ENCODE data around the gene RAB10.
A peak's percentile ranks its signal among the peaks of the same experiment; 100 is the strongest.

The RAB10 gene

GRCh38 chr2:26059542-26059941 lies 25.7 kb downstream of the RAB10 start:
- Histone ChIP-seq H3K4me1 (ENCODE audit: insufficient read depth, poor library complexity, severe bottlenecking) (no peaks in the 10 kb centered on the region), H3K36me3 (ENCODE audit: low read depth) (peaks cover 42% of the 10 kb centered on the region), H3K27me3 (ENCODE audit: insufficient read depth, poor library complexity, severe bottlenecking) (no peaks in the 10 kb centered on the region), H3K9me3 (ENCODE audit: severe bottlenecking) (no peaks in the 10 kb centered on the region), H3K27ac (ENCODE audit: poor library complexity, severe bottlenecking) (no peak overlapping the region), H3K4me3 (ENCODE audit: severe bottlenecking) (no peak overlapping the region)
- ATAC-seq (ENCODE audit: low read depth) (no peak), DNase-seq (ENCODE audit: low spot score) (no peak)
- peak; percentile 11 for TF ChIP-seq CTCF (IDR thresholded peaks at IDR 0.05; ENCODE audit: poor library complexity, severe bottlenecking)

- ATAC-seq (ENCODE audit: low read depth) = no peak
- H3K4me1 ChIP-seq (ENCODE audit: insufficient read depth, poor library complexity, severe bottlenecking) = peaks cover 14% of the 10 kb centered on the region
- no peaks in the 10 kb centered on the region for H3K27me3 ChIP-seq (ENCODE audit: insufficient read depth, poor library complexity, severe bottlenecking)
Observed at GRCh38 chr2:26061539-26061938, 27.7 kb downstream of the RAB10 start.

GRCh38 chr2:26064846-26065245 lies 31.0 kb downstream of the RAB10 start:
- peaks cover 35% of the 10 kb centered on the region for H3K4me1 ChIP-seq (ENCODE audit: insufficient read depth, poor library complexity, severe bottlenecking)
- H3K27ac ChIP-seq (ENCODE audit: poor library complexity, severe bottlenecking) = no peak overlapping the region
- H3K27me3 ChIP-seq (ENCODE audit: insufficient read depth, poor library complexity, severe bottlenecking) = no peaks in the 10 kb centered on the region
- no peak overlapping the region for H3K4me3 ChIP-seq (ENCODE audit: severe bottlenecking)
- peaks cover 51% of the 10 kb centered on the region for H3K36me3 ChIP-seq (ENCODE audit: low read depth)
- TF ChIP-seq CTCF (IDR thresholded peaks at IDR 0.05; ENCODE audit: poor library complexity, severe bottlenecking) = no peak
- ATAC-seq (ENCODE audit: low read depth) (no peak), DNase-seq (ENCODE audit: low spot score) (no peak)
- no peaks in the 10 kb centered on the region for H3K9me3 ChIP-seq (ENCODE audit: severe bottlenecking)

More at GRCh38 chr2:26061539-26061938, 27.7 kb downstream of the RAB10 start:
- Histone ChIP-seq H3K36me3 (ENCODE audit: low read depth) (peaks cover 54% of the 10 kb centered on the region), H3K27ac (ENCODE audit: poor library complexity, severe bottlenecking) (no peak overlapping the region), H3K4me3 (ENCODE audit: severe bottlenecking) (no peak overlapping the region), H3K9me3 (ENCODE audit: severe bottlenecking) (no peaks in the 10 kb centered on the region)
- TF ChIP-seq CTCF (IDR thresholded peaks at IDR 0.05; ENCODE audit: poor library complexity, severe bottlenecking) = no peak
- no peak for DNase-seq (ENCODE audit: low spot score)

- peak overlapping the region; percentile 74 for H3K27ac ChIP-seq (ENCODE audit: poor library complexity, severe bottlenecking)
- ATAC-seq (ENCODE audit: low read depth) = no peak
- H3K4me3 ChIP-seq (ENCODE audit: severe bottlenecking) = no peak overlapping the region
Observed at GRCh38 chr2:26067186-26067974, 33.5 kb downstream of the RAB10 start.

More at GRCh38 chr2:26067186-26067974, 33.5 kb downstream of the RAB10 start:
- TF ChIP-seq CTCF (IDR thresholded peaks at IDR 0.05; ENCODE audit: poor library complexity, severe bottlenecking) = no peak
- no peak for DNase-seq (ENCODE audit: low spot score)
- H3K9me3 ChIP-seq (ENCODE audit: severe bottlenecking) = no peaks in the 10 kb centered on the region
- H3K4me1 ChIP-seq (ENCODE audit: insufficient read depth, poor library complexity, severe bottlenecking) = peaks cover 40% of the 10 kb centered on the region
- no peaks in the 10 kb centered on the region for H3K27me3 ChIP-seq (ENCODE audit: insufficient read depth, poor library complexity, severe bottlenecking)
- peaks cover 42% of the 10 kb centered on the region for H3K36me3 ChIP-seq (ENCODE audit: low read depth)
